HUES64 (cell line): ENCODE results near the gene DLGAP1.
"Not testable (repeated sequence)": the region's sequence is repeated elsewhere in the genome, so short reads cannot be mapped to it uniquely, and the experiment has no call there.

Experiments
- H3K27ac ChIP-seq: 2 replicates; pipeline ENCODE4 v1.7.0; 2013; ENCODE audit warnings: low read depth, low read length, inconsistent platforms
- H3K27me3 ChIP-seq: 2 replicates; pipeline ENCODE4 v1.6.1; 2013; ENCODE audit warnings: mild to moderate bottlenecking, low read length; ENCODE audit not compliant: insufficient read depth
- H3K36me3 ChIP-seq: 2 replicates; pipeline ENCODE4 v1.6.1; 2013; ENCODE audit warnings: mild to moderate bottlenecking, low read length; ENCODE audit not compliant: insufficient read depth
- H3K4me1 ChIP-seq: 2 replicates; pipeline ENCODE4 v1.6.1; 2013; ENCODE audit warnings: mild to moderate bottlenecking, low read length, moderate library complexity; ENCODE audit not compliant: insufficient read depth
- H3K4me3 ChIP-seq: 2 replicates; pipeline ENCODE4 v1.5.1; 2013; ENCODE audit warnings: mild to moderate bottlenecking, low read length, moderate library complexity
- H3K9ac ChIP-seq: 2 replicates; pipeline ENCODE4 v1.6.1; 2013; ENCODE audit warnings: mild to moderate bottlenecking, low read depth, low read length
- H3K9me3 ChIP-seq: 2 replicates; pipeline ENCODE4 v1.6.1; 2013; ENCODE audit warnings: low read depth, low read length; ENCODE audit not compliant: insufficient read depth
- WGBS: fragments of 150-250, 120-280 bp; methylation state at CpG from one replicate; pipeline ENCODE4 v1.1.7; 2013; ENCODE audit warnings: missing lambda C conversion rate; 5-methylcytosine and 5-hydroxymethylcytosine counted together

Gene DLGAP1

DNA sequence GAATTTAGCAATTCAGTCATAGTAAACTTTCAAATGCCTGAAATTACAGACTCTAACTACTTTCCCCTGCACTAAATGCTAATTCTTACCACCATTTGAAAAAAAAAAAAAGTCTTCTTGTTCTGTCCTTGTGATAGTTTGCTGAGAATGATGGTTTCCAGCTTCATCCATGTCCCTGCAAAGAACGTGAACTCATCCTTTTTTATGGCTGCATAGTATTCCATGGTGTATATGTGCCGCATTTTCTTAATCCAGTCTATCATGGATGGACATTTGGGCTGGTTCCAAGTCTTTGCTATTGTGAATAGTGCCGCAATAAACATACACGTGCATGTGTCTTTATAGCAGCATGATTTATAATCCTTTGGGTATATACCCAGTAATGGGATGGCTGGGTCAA lies 420.3 kb downstream of the DLGAP1 start:
- 100% methylated on average over 4 of the region's 4 CpGs for WGBS
- peaks cover 27% of the 10 kb centered on the region for H3K4me1 ChIP-seq
- H3K4me3 ChIP-seq, result not testable (repeated sequence)

DNA sequence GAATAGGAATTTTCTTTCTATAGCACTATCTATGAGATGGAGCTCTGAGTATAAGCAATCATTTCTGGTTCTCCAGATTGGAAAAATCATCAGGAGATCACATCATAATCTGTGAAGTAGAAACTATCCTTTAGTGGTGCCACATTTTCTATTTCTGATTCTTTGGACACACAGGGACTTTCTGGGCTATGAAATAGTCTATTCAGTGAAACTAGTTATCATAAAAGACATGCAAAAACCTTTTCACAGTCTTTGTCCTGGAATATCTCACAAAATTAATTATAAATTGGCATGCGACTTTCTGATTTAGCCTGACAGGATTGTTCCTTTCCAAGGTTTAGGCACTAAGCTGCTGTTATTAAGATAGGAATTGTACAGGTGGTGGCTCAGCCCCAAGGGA lies 428.6 kb downstream of the DLGAP1 start:
- Histone ChIP-seq H3K36me3 (no peaks in the 10 kb centered on the region), H3K4me3 (no peak overlapping the region), H3K9ac (no peak overlapping the region), H3K4me1 (peaks cover 10% of the 10 kb centered on the region; the same call in 1 of the 2 replicates), H3K27ac (no peak overlapping the region), H3K27me3 (no peaks in the 10 kb centered on the region), H3K9me3 (0 out of 2 replicates have a peak, but pooled peaks cover 3% of the 10 kb centered on the region)
- 96% methylated on average over 1 of the region's 1 CpG for WGBS

More for the DNA sequence above, 420.3 kb downstream of the DLGAP1 start:
- H3K27ac ChIP-seq, H3K9me3 ChIP-seq, H3K27me3 ChIP-seq, H3K9ac ChIP-seq, H3K36me3 ChIP-seq: not testable (repeated sequence)

DNA sequence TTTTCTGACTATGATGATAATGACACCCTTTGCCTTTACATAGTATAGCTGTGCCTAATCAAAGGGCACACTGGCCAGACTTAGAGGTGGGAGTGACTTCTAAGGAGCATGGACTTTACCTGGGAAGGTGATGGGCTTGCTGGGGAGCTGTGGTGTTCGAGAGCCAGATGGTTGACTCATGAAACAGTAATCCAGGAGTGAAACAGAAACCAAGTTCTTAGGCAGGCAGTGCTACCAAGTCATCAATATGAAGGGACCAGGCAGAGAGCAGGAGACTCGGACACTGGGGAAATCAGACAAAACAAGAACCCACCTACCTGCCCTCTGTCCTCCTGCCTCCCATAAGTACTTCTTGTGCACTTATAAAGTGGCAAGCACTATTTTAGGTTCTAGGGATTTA lies 430.4 kb downstream of the DLGAP1 start:
- H3K36me3 ChIP-seq, result no peaks in the 10 kb centered on the region
- H3K9me3 ChIP-seq, result 0 out of 2 replicates have a peak, but pooled peaks cover 3% of the 10 kb centered on the region
- H3K4me3 ChIP-seq, result no peak overlapping the region
- no peak overlapping the region for H3K27ac ChIP-seq
- H3K9ac ChIP-seq, result no peak overlapping the region
- no peaks in the 10 kb centered on the region for H3K27me3 ChIP-seq
- WGBS, result 89% methylated on average over 2 of the region's 2 CpGs
- peaks cover 27% of the 10 kb centered on the region for H3K4me1 ChIP-seq

DNA sequence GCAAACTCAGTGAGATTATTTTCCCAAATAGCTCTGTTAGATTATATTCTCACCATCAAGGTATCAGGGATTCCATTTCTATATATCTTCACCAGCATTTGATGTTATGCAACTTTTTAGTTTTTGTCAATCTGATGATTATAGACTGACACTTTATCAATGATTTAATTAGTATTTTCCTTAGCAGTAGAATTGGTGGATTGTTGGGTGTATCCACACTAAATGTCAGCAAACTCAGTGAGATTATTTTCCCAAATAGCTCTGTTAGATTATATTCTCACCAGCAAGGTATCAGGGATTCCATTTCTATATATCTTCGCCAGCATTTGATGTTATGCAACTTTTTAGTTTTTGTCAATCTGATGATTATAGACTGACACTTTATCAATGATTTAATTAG lies 432.4 kb downstream of the DLGAP1 start:
- H3K4me1 ChIP-seq, result peaks cover 35% of the 10 kb centered on the region
- not testable (repeated sequence) for H3K36me3 ChIP-seq, H3K9me3 ChIP-seq, H3K27ac ChIP-seq, H3K9ac ChIP-seq, H3K4me3 ChIP-seq, H3K27me3 ChIP-seq
- no CpG with 5 or more reads among the region's 1 CpG for WGBS

DNA sequence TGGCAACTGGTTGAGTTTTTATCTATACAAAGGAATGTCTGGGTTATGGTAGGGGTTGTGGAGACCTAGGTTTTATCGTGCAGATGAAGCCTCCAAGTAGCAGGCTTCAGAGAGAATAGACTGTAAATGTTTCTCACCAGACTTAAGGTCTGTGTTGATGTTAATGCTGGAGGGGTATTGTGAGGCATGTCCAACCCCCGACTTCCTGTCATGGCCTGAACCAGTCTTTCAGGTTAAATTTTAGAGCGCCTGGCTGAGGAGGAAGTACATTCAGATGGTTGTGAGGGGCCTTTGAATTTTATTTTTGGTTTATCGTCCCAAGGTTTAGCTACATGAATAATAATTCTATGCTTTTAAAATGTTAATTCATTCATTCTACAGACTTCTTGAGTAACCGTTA lies 435.1 kb downstream of the DLGAP1 start:
- H3K9ac ChIP-seq, result no peak overlapping the region
- peaks cover 40% of the 10 kb centered on the region for H3K4me1 ChIP-seq
- 0 out of 2 replicates have a peak, but pooled peaks cover 3% of the 10 kb centered on the region for H3K9me3 ChIP-seq
- WGBS, result 73% methylated on average over 3 of the region's 5 CpGs
- no peaks in the 10 kb centered on the region for H3K27me3 ChIP-seq
- peak overlapping the region; percentile 75; the same call in 1 of the 2 replicates for H3K27ac ChIP-seq
- no peak overlapping the region for H3K4me3 ChIP-seq
- H3K36me3 ChIP-seq, result no peaks in the 10 kb centered on the region

DNA sequence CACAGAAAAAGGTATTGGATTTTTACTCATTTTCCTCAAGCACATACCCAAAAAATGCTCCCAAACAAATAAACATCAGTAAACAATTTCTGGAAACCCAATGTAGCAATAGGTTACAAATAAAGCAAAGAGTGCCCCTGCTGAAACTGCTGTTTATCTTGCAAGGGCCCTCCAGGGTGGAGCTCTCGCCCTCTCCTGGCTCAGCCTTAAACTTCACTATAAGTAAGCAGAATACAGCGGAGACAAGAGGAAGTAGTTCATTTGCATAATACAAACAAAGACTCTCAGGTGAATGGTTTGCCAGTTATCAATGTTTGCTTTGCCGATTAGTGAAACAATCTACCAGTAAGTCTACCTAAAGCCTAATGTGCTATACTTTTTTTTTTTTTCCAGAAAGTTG lies 437.6 kb downstream of the DLGAP1 start:
- Histone ChIP-seq H3K27me3 (no peaks in the 10 kb centered on the region), H3K27ac (no peak overlapping the region), H3K9me3 (no peaks in the 10 kb centered on the region), H3K4me1 (peaks cover 40% of the 10 kb centered on the region), H3K36me3 (no peaks in the 10 kb centered on the region), H3K9ac (no peak overlapping the region), H3K4me3 (no peak overlapping the region)
- 20% methylated on average over 3 of the region's 3 CpGs for whole genome bisulfite sequencing

DNA sequence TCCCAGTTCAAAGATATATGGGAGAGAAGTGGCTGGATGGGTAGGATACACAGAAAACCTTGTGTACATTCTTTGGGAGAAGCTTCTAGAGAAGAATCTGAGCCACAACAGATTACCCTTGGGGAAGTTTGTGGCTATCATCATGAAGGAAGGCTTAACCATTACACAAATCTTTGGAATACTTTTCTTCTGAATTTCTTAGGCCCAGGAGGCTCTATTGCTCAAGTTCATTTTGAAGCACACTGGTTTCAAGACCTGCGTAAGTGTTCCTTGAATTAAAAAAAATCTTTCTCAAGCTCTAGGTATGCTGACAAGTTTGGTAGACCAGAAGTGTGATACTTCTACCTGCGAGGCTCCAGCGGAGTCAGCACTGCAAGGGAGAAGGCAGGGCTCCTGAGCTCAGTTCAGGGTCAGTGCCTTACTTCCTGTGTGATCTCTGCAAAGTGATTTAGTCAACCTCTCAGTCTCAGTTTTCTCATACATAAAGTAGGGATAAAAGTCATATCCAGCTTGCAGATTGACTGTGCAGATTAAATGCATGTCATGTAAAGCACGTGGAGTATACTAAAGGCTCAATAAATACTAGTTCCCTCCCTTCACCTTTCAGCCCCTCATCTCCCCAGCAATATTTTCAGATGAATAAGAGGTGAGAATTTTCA lies 438.6 kb downstream of the DLGAP1 start:
- H3K9me3 ChIP-seq, result no peaks in the 10 kb centered on the region
- no peak overlapping the region for H3K27ac ChIP-seq
- WGBS, result 93% methylated on average over 3 of the region's 4 CpGs
- H3K4me1 ChIP-seq, result peaks cover 40% of the 10 kb centered on the region
- H3K9ac ChIP-seq, result no peak overlapping the region
- H3K27me3 ChIP-seq, result no peaks in the 10 kb centered on the region
- H3K4me3 ChIP-seq, result no peak overlapping the region
- H3K36me3 ChIP-seq, result no peaks in the 10 kb centered on the region

DNA sequence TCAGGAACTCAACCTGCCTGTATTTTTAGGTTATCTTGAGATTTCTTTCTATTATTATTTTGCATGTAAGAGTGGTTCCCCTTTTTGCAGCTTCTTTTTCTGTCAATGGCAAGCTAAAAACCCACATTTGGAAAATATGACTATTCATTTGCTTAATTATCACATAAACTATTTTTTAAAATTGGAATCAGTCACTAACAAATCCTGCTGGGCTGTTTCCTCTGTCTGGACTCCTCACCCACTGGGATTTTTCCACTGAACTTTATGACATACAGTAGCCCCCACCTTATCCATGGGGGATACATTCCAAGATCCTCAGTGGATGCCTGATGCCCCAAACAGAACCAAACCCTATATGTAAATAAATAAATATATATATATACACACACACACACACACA lies 447.3 kb downstream of the DLGAP1 start:
- Histone ChIP-seq H3K27me3 (no peaks in the 10 kb centered on the region), H3K36me3 (no peaks in the 10 kb centered on the region), H3K27ac (no peak overlapping the region), H3K4me3 (no peak overlapping the region), H3K9me3 (no peaks in the 10 kb centered on the region), H3K4me1 (peaks cover 12% of the 10 kb centered on the region), H3K9ac (no peak overlapping the region)

DNA sequence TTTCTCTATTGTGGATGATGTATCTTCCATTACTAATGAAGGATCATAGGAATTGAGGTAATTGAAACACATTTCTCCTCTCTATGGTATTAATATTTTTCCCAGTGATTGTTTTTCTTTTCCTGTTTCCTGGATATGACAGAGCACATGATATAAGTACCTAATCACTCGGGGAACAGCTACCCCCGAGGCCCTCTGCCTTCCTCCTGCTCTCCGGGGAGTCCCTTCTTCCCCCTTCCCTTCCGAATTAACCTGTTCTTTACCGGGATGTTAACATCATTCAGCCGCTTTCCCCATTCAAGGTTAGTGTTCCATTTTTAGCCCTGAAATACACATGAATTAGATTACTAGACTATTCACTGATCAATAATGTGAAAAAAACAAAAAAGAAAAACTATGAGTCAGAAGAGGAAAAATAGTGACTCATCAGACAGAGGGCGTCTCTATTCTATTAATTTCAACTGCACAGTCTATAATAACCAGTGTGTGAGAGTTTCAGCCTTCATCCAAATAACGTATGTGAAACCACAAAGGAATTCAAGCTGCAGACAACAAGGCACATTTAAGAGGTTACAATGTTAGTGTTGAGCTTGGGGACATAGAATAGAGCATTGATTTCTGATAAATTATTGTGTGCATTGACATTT lies 450.8 kb downstream of the DLGAP1 start:
- Histone ChIP-seq H3K4me3 (no peak overlapping the region), H3K9ac (no peak overlapping the region)
- WGBS, result 70% methylated on average over 8 of the region's 8 CpGs

DNA sequence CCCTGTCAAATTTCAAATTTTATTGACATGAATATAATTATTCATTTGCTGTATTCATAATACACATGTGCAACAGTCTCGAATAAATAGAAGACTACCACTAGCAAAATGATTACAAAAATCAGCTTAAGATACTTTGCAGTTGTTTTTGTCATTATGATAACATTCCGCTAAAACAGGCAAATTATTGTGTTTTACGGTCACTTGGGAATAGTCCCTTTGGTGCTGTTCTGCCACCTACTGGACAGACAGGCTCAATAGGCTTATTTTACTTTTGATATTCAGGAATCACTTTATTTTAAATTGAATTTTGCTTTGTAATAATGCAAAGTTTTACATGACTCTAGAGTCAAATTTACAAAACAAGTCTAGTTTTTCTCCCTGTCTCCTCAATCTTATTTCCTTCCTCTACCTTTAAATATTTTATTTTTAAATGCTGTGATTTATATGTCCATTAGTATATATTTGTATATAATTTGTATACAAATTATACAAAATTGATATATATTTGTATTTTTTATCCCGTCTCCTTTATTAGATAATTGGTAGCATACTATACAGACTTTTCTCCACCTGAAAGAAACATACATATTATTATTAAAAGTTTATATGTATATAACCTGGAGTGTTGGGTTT lies 456.3 kb downstream of the DLGAP1 start:
- Histone ChIP-seq H3K27ac (no peak overlapping the region), H3K9ac (no peak overlapping the region), H3K36me3 (no peaks in the 10 kb centered on the region), H3K27me3 (no peaks in the 10 kb centered on the region), H3K9me3 (no peaks in the 10 kb centered on the region), H3K4me3 (no peak overlapping the region), H3K4me1 (peaks cover 13% of the 10 kb centered on the region)
- 72% methylated on average over 3 of the region's 4 CpGs for WGBS

More for the DNA sequence above, 450.8 kb downstream of the DLGAP1 start:
- peaks cover 12% of the 10 kb centered on the region for H3K4me1 ChIP-seq
- H3K27ac ChIP-seq, result no peak overlapping the region
- H3K9me3 ChIP-seq, result no peaks in the 10 kb centered on the region
- H3K36me3 ChIP-seq, result no peaks in the 10 kb centered on the region
- H3K27me3 ChIP-seq, result no peaks in the 10 kb centered on the region

DNA sequence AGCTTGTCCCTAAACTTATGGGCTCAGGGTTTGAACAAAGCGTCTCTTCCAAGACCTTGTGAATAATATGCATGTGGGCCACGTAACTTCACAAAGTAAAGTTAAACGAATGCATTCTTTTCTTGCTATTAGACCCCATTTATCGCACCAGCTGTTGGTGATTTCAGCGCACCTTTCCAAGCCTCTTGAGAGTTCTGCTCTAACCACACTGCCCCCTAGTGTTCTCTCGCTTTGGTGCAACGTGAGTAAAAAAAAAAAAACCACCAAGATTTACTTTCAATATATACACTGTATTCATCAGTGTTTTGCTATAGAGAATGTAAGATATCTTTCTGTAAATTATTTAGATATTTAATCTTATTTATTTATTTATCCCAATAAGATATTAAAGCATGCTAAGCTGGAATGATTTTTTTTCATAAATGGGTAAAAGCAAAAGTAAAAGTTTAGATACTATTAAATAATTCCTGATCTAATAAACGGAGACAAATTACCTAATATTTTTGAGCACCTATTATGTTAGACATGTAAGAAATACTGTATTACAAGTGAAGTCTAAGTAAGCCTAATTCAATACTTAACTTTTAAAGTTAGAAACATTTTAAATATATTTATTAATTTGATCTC lies 459.5 kb downstream of the DLGAP1 start:
- Histone ChIP-seq H3K9ac (no peak overlapping the region), H3K4me3 (no peak overlapping the region), H3K4me1 (peaks cover 16% of the 10 kb centered on the region), H3K36me3 (no peaks in the 10 kb centered on the region), H3K27ac (no peak overlapping the region), H3K27me3 (no peaks in the 10 kb centered on the region), H3K9me3 (no peaks in the 10 kb centered on the region)
- 9% methylated on average over 6 of the region's 8 CpGs for WGBS
